Ovary (tissue), 9 donors: ENCODE results near the gene SEC61B. TPM values are rescaled to one million over a fixed set of nuclear protein-coding genes. Genes with fewer than 3 reads are reported as not detected.
"Not testable (repeated sequence)": the region's sequence is repeated elsewhere in the genome, so short reads cannot be mapped to it uniquely, and the experiment has no call there.

Source experiments
- DNase-seq, 5 donors: peaks; one replicate each; pipeline ENCODE4 v3.0.0-alpha.2; 2019 to 2020
- H3K27ac ChIP-seq, 2 donors: fragments of 200-600 bp; one replicate each; pipeline versions ENCODE4 v1.5.1 to v1.8.0; 2019 to 2022
- H3K27me3 ChIP-seq: fragments of 200-600 bp; one replicate; pipeline ENCODE4 v1.8.0; 2022
- H3K36me3 ChIP-seq: fragments of 200-600 bp; sonication (generic); one replicate; pipeline ENCODE4 v1.5.1; 2019
- H3K4me1 ChIP-seq: one replicate; pipeline ENCODE4 v1.8.1; 2013; ENCODE audit warnings: mild to moderate bottlenecking, moderate library complexity; ENCODE audit not compliant: insufficient read depth
- H3K4me3 ChIP-seq: fragments of 200-600 bp; sonication (generic); one replicate; pipeline ENCODE4 v1.5.1; 2017
- H3K9me3 ChIP-seq, 2 donors: fragments of 200-600 bp in 1 of 2; sonication (generic) in 1 of 2; one replicate each; pipeline versions ENCODE4 v1.5.1 to v1.8.1; 2013 to 2019; ENCODE audit warnings: mild to moderate bottlenecking in 1 of 2, moderate library complexity in 1 of 2
- CTCF ChIP-seq, 3 donors: fragments of 450-650 bp in 2 of 3; fragments of 200-600 bp in 1 of 3; IDR thresholded peaks; one replicate each; pipeline versions ENCODE4 v1.5.1 to v1.8.0; 2016 to 2022; ENCODE audit warnings: antibody characterized with exemption in 3 of 3, mild to moderate bottlenecking in 1 of 3
- EP300 ChIP-seq: sonication (generic); formaldehyde crosslinking; IDR thresholded peaks from one replicate; pipeline ENCODE4 v1.6.1; 2017; ENCODE audit warnings: antibody characterized with exemption
- POLR2A ChIP-seq: fragments of 450-650 bp; IDR thresholded peaks from one replicate; pipeline ENCODE4 v1.6.1; 2017; ENCODE audit warnings: antibody characterized with exemption, mild to moderate bottlenecking, moderate library complexity
- WGBS, 3 donors: extraction: QIAGEN DNeasy Blood & Tissue Kit in 1 of 3; methylation state at CpG; one replicate each; pipeline versions ENCODE4 v1.1.5 to v1.1.7; 2013 to 2017; 5-methylcytosine and 5-hydroxymethylcytosine counted together
- intact Hi-C, 4 donors: fragments of 100-400 bp; cut with DNase I; formaldehyde crosslinking; loops; one replicate each; pipeline versions ENCODE4 v1.11.0 to v1.15.1; 2022 to 2023
- polyA plus RNA-seq, 2 donors: library from polyadenylated mRNA; stranded (reverse); fragments of 200-250 nt in 1 of 2; fragments of 350-450 nt in 1 of 2; fragmentation: Illumina TruSeq in 1 of 2; extraction: RNeasy Lipid Tissue Mini Kit (QIAGEN cat#74804) in 1 of 2; gene quantifications; one replicate each; pipeline ENCODE4 v1.2.3, GENCODE V29; 2013 to 2014
- total RNA-seq, 7 donors: library from RNA; depleted of rRNA in 2 of 7; stranded (reverse); fragments of >200 nt in 2 of 7; fragmentation: NEBNext Ultra II Directional in 3 of 7; extraction: Animal tissue kit (Norgen Biotek cat#: 25700) in 3 of 7; gene quantifications; one replicate each; pipeline versions ENCODE4 v1.1.0 to v1.2.4, GENCODE V29; 2016 to 2023
- donor health status: DM: no; HTN: no; CAD: no; lungs with moderate emphysema.
- donor health status: DM: no; HTN: no; CAD: no.
- donor health status: Bipolar disorder and iron deficiency.
- donor health status: DM: yes; HTN: yes; CAD: no.
- donor health status: DM: no; HTN: no; CAD: no.
- donor health status: DM: yes; HTN: yes; CAD: no.

SEC61B gene
- total and polyA plus RNA-seq, 9 donors, result 80.1 to 196 (median 130) TPM

- no peak for TF ChIP-seq EP300
- no peak for TF ChIP-seq CTCF (IDR thresholded peaks at IDR 0.05)
- TF ChIP-seq POLR2A, result no peak
- WGBS, 3 donors, result 74 to 80% (median 76%) methylated on average over 5 of the region's 5 CpGs
- intact Hi-C loops, result no loop called here
- no peaks in the 10 kb centered on the region for H3K4me1 ChIP-seq
- H3K27ac ChIP-seq, result no peak overlapping the region
- no peaks in the 10 kb centered on the region for H3K27me3 ChIP-seq
- no peaks in the 10 kb centered on the region for H3K9me3 ChIP-seq
- no peaks in the 10 kb centered on the region for H3K36me3 ChIP-seq
- DNase-seq, result no peak
- no peak overlapping the region for H3K4me3 ChIP-seq
Observed at GRCh38 chr9:99192786-99193465, 29.2 kb upstream of the SEC61B start.

DNA sequence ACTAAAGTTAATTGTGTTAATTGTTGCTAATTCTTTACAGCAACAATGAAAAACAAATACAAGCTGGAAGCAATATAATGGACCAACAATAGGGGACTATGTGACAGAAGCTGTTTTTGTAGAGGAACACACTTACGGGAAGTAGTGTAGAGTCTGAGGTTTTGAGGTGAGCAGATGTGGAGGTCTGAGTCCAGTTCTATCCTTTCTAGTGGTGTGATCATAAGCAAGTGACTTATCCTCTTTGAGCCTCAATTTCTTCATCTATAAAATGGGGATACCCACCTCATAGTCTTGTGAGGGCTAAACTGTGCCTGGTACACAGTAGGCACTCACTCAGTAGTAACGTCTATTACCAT is 28.6 kb upstream of the SEC61B start:
- no peak for TF ChIP-seq CTCF (IDR thresholded peaks at IDR 0.05)
- no peak for TF ChIP-seq POLR2A
- TF ChIP-seq EP300, result no peak
- Histone ChIP-seq H3K4me3 (no peak overlapping the region), H3K27me3 (no peaks in the 10 kb centered on the region), H3K4me1 (no peaks in the 10 kb centered on the region), H3K36me3 (no peaks in the 10 kb centered on the region), H3K27ac (no peak overlapping the region), H3K9me3 (no peaks in the 10 kb centered on the region)
- no peak for DNase-seq
- intact Hi-C loops, result no loop called here
- 78 to 92% (median 84%) methylated on average over 2 of the region's 2 CpGs for WGBS, 3 donors

DNA sequence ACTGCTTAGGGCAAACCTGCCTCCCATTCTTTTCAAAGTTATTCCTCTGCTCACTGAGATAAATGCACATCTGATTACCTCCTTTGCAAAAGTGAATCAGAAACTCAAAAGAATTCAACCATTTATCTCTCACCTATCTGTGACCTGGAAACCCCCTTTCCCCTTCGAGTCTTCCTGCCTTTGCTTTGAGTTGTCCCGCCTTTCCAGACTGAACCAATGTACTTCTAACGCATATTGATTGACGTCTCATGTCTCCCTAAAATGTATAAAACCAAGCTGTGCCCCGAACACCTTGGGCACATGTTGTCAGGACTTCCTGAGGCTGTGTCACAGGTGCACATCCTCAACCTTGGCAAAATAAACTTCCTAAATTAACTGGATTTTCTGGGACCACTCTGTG is 25.6 kb upstream of the SEC61B start:
- not testable (repeated sequence) for H3K4me1 ChIP-seq, H3K27ac ChIP-seq

DNA sequence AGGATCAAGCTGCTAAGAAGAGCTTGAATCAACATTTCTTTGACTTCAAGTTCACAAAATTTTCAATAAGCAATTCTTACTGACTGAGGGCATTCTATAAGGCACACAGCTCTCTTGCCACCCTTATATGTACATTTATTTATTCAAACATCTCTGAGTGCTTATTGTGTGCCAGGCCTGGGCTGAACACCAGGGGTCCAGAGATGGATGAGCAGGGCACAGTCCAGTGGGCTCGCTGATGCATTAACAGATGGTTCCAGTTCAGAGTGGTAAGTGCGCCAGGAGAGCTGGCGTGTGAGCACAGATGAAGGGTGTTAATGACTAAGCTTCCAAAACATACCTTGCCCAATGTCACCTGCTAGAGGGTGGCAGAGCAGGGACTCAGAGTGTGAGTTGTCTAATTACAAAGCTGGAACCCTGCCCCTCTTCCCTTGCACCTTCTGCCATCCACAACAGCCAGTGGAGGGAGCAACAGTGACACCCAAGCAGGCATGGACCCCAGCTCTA is 24.9 kb upstream of the SEC61B start:
- no peak for DNase-seq
- 92 to 98% (median 94%) methylated on average over 3 of the region's 3 CpGs for WGBS, 3 donors

More for the DNA sequence above, 25.6 kb upstream of the SEC61B start:
- H3K4me3 ChIP-seq, DNase-seq, intact Hi-C loops, H3K9me3 ChIP-seq, H3K36me3 ChIP-seq, H3K27me3 ChIP-seq: not testable (repeated sequence)
- 86 to 88% (median 87%) methylated on average over 5 of the region's 5 CpGs for WGBS, 3 donors

More for the DNA sequence above, 24.9 kb upstream of the SEC61B start:
- Histone ChIP-seq H3K9me3 (no peaks in the 10 kb centered on the region), H3K4me1 (no peaks in the 10 kb centered on the region), H3K36me3 (no peaks in the 10 kb centered on the region), H3K27ac (no peak overlapping the region), H3K4me3 (no peak overlapping the region), H3K27me3 (no peaks in the 10 kb centered on the region)
- intact Hi-C loops, result no loop called here
- TF ChIP-seq CTCF (IDR thresholded peaks at IDR 0.05), result no peak
- TF ChIP-seq POLR2A, result no peak
- TF ChIP-seq EP300, result no peak
